ENCODE results near the gene C16orf54. TPM values are rescaled to one million over a fixed set of nuclear protein-coding genes. Genes with fewer than 3 reads are reported as not detected.
A peak's percentile ranks its signal among the peaks of the same experiment; 100 is the strongest.

The C16orf54 gene
- total and polyA plus RNA-seq, 9 of the 15 experiments (the other 6 are each of a cell fraction or from before 2014, with no cell fraction given) = 0.09 TPM; not detected in 8

DNA sequence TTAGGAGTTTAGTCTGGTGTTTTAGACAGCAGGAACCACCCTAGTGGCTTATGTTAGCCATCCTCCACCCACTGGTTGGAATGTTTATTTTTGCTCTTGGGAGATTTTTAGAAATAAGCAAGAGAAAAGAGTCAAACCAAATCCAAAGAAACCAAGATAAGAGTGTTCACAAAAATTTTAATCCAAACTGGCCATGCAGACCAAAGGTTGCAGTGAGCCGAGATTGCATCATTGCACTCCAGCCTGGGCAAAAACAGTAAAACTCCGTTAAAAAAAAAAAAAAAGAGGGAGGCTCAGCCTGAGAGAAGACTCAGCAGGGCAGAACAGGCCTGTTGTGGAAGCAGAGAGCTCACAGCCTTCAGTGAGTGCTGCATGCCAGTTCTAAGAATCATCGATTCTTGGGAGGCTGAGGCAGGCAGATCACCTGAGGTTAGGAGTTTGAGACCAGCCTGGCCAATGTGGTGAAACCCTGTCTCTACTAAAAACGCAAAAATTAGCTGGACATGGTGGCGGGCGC is 12.2 kb upstream of the C16orf54 start (continued):
- TF ChIP-seq, protein P1, sequence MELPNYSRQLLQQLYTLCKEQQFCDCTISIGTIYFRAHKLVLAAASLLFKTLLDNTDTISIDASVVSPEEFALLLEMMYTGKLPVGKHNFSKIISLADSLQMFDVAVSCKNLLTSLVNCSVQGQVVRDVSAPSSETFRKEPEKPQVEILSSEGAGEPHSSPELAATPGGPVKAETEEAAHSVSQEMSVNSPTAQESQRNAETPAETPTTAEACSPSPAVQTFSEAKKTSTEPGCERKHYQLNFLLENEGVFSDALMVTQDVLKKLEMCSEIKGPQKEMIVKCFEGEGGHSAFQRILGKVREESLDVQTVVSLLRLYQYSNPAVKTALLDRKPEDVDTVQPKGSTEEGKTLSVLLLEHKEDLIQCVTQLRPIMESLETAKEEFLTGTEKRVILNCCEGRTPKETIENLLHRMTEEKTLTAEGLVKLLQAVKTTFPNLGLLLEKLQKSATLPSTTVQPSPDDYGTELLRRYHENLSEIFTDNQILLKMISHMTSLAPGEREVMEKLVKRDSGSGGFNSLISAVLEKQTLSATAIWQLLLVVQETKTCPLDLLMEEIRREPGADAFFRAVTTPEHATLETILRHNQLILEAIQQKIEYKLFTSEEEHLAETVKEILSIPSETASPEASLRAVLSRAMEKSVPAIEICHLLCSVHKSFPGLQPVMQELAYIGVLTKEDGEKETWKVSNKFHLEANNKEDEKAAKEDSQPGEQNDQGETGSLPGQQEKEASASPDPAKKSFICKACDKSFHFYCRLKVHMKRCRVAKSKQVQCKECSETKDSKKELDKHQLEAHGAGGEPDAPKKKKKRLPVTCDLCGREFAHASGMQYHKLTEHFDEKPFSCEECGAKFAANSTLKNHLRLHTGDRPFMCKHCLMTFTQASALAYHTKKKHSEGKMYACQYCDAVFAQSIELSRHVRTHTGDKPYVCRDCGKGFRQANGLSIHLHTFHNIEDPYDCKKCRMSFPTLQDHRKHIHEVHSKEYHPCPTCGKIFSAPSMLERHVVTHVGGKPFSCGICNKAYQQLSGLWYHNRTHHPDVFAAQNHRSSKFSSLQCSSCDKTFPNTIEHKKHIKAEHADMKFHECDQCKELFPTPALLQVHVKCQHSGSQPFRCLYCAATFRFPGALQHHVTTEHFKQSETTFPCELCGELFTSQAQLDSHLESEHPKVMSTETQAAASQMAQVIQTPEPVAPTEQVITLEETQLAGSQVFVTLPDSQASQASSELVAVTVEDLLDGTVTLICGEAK (IDR thresholded peaks at IDR 0.05) = peak; percentile 69
- TF ChIP-seq, protein P1 (CRISPR knock-in tag; IDR thresholded peaks at IDR 0.05) = no peak
- TF ChIP-seq ZNF354B (CRISPR knock-in tag; IDR thresholded peaks at IDR 0.05) = no peak
- no peak for TF ChIP-seq NCOA6 (IDR thresholded peaks at IDR 0.05)
- no peak for TF ChIP-seq COPS2 (conservative IDR thresholded peaks at IDR 0.05)
- no peak for TF ChIP-seq CSDE1 (IDR thresholded peaks at IDR 0.05)
- no peak for TF ChIP-seq RFX5 (IDR thresholded peaks at IDR 0.05; ENCODE audit: low read depth, low read length)
- no peak for TF ChIP-seq ETS2 (tag; IDR thresholded peaks at IDR 0.05; ENCODE audit: borderline replicate concordance, poor library complexity, severe bottlenecking)
- TF ChIP-seq CEBPG (CRISPR knock-in tag; IDR thresholded peaks at IDR 0.05) = peak; percentile 76
- TF ChIP-seq CEBPG (tag; conservative IDR thresholded peaks at IDR 0.05 in 1 of 2, IDR thresholded peaks at IDR 0.05 in 1 of 2) = peak; percentile 87 to 93
- no peak for TF ChIP-seq TSC22D4 (tag; IDR thresholded peaks at IDR 0.05)
- TF ChIP-seq ZNF551 (CRISPR knock-in tag; IDR thresholded peaks at IDR 0.05) = no peak
- peak; percentile 88 for TF ChIP-seq ZNF384 (IDR thresholded peaks at IDR 0.05; ENCODE audit: low read depth, low read length)
- peak; percentile 73 for TF ChIP-seq ATF7 (IDR thresholded peaks at IDR 0.05)
- TF ChIP-seq FOXP1 (CRISPR knock-in tag; IDR thresholded peaks at IDR 0.05) = no peak
- no peak for TF ChIP-seq HOXB6 (CRISPR knock-in tag; IDR thresholded peaks at IDR 0.05; ENCODE audit: borderline replicate concordance)
- no peak for TF ChIP-seq BRF1 (IDR thresholded peaks at IDR 0.05; ENCODE audit: borderline replicate concordance, extremely low read depth, insufficient read length)
- TF ChIP-seq, protein P2, sequence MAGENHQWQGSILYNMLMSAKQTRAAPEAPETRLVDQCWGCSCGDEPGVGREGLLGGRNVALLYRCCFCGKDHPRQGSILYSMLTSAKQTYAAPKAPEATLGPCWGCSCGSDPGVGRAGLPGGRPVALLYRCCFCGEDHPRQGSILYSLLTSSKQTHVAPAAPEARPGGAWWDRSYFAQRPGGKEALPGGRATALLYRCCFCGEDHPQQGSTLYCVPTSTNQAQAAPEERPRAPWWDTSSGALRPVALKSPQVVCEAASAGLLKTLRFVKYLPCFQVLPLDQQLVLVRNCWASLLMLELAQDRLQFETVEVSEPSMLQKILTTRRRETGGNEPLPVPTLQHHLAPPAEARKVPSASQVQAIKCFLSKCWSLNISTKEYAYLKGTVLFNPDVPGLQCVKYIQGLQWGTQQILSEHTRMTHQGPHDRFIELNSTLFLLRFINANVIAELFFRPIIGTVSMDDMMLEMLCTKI (IDR thresholded peaks at IDR 0.05; ENCODE audit: partially characterized antibody) = no peak
- TF ChIP-seq, protein P3, sequence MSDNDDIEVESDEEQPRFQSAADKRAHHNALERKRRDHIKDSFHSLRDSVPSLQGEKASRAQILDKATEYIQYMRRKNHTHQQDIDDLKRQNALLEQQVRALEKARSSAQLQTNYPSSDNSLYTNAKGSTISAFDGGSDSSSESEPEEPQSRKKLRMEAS (CRISPR knock-in tag; IDR thresholded peaks at IDR 0.05) = no peak
- TF ChIP-seq CTBP1 (IDR thresholded peaks at IDR 0.05; ENCODE audit: borderline replicate concordance) = no peak
- TF ChIP-seq ZKSCAN3 (CRISPR knock-in tag; IDR thresholded peaks at IDR 0.05) = no peak
